ENCODE measurements around the gene SLC15A4.

GRCh38 chr12:128789356-128789929 lies 34.3 kb downstream of the SLC15A4 start:
- no peak for TF ChIP-seq CTCF (IDR thresholded peaks at IDR 0.05; ENCODE audit: insufficient read depth, low read length, poor library complexity, severe bottlenecking)
- TF ChIP-seq EZH2phosphoT487 (conservative IDR thresholded peaks at IDR 0.05; ENCODE audit: low read length) = no peak
